ENCODE data around the gene TMEM213. TPM values are rescaled to one million over a fixed set of nuclear protein-coding genes. Genes with fewer than 3 reads are reported as not detected.

TMEM213 gene
- total RNA-seq, result not detected
- long read RNA-seq, result 0 reads

GRCh38 chr7:138797715-138798320, at the start of gene TMEM213, which contains the start of gene ATP6V0A4:
Gene TMEM213 (plus strand): TSS chr7:138797994. CDS start chr7:138798105, 111 bp downstream.
Gene ATP6V0A4 (minus strand): TSS chr7:138798196. CDS start chr7:138771247, 26,949 bp downstream.
- no peak for DNase-seq
- intact Hi-C loops (cut with micrococcal nuclease), result no loop called here
- Histone ChIP-seq H3K36me3 (no peaks in the 10 kb centered on the region), H3K27ac (replicated peaks) (no peak within 1 kb of the TSS), H3K27me3 (ENCODE audit: low read depth) (peaks cover 52% of the 10 kb centered on the region), H3K9me3 (replicated peaks) (no peaks in the 10 kb centered on the region), H3K4me3 (no peak within 1 kb of the TSS), H3K4me1 (no peaks in the 10 kb centered on the region)
- no peak for TF ChIP-seq CTCF (IDR thresholded peaks at IDR 0.05; ENCODE audit: borderline replicate concordance)

GRCh38 chr7:138748666-138749065, 49.1 kb upstream of the TMEM213 start:
- no peak for TF ChIP-seq CTCF (IDR thresholded peaks at IDR 0.05; ENCODE audit: borderline replicate concordance)
- peaks cover 17% of the 10 kb centered on the region for H3K27me3 ChIP-seq (ENCODE audit: low read depth)
- H3K36me3 ChIP-seq, result no peaks in the 10 kb centered on the region
- no peaks in the 10 kb centered on the region for H3K9me3 ChIP-seq (replicated peaks)
- H3K4me3 ChIP-seq, result no peak overlapping the region
- H3K4me1 ChIP-seq, result no peaks in the 10 kb centered on the region
- intact Hi-C loops (cut with micrococcal nuclease), result no loop called here
- no peak for DNase-seq
- no peak overlapping the region for H3K27ac ChIP-seq (replicated peaks)

- Histone ChIP-seq H3K36me3 (no peaks in the 10 kb centered on the region), H3K27ac (replicated peaks) (no peak overlapping the region), H3K4me3 (no peak overlapping the region), H3K27me3 (ENCODE audit: low read depth) (peaks cover 17% of the 10 kb centered on the region), H3K9me3 (replicated peaks) (no peaks in the 10 kb centered on the region), H3K4me1 (no peaks in the 10 kb centered on the region)
- intact Hi-C loops (cut with micrococcal nuclease), result no loop called here
- TF ChIP-seq CTCF (IDR thresholded peaks at IDR 0.05; ENCODE audit: borderline replicate concordance), result no peak
- DNase-seq, result no peak
These were observed 47.8 kb upstream of the TMEM213 start for GRCh38 chr7:138749960-138750359.

GRCh38 chr7:138750473-138750872, 47.3 kb upstream of the TMEM213 start:
- intact Hi-C loops (cut with micrococcal nuclease), result no loop called here
- Histone ChIP-seq H3K27me3 (ENCODE audit: low read depth) (peaks cover 17% of the 10 kb centered on the region), H3K27ac (replicated peaks) (no peak overlapping the region), H3K9me3 (replicated peaks) (no peaks in the 10 kb centered on the region), H3K4me3 (no peak overlapping the region), H3K36me3 (no peaks in the 10 kb centered on the region), H3K4me1 (no peaks in the 10 kb centered on the region)
- DNase-seq, result no peak
- TF ChIP-seq CTCF (IDR thresholded peaks at IDR 0.05; ENCODE audit: borderline replicate concordance), result no peak

- no peak for DNase-seq
- no peak overlapping the region for H3K4me3 ChIP-seq
- H3K36me3 ChIP-seq, result no peaks in the 10 kb centered on the region
- no peaks in the 10 kb centered on the region for H3K4me1 ChIP-seq
- intact Hi-C loops (cut with micrococcal nuclease), result no loop called here
- H3K27me3 ChIP-seq (ENCODE audit: low read depth), result peaks cover 17% of the 10 kb centered on the region
- no peaks in the 10 kb centered on the region for H3K9me3 ChIP-seq (replicated peaks)
- TF ChIP-seq CTCF (IDR thresholded peaks at IDR 0.05; ENCODE audit: borderline replicate concordance), result no peak
- H3K27ac ChIP-seq (replicated peaks), result no peak overlapping the region
These were observed 46.8 kb upstream of the TMEM213 start for GRCh38 chr7:138750901-138751464.
